Measurements from ENCODE around the gene CCDC154.
A peak's percentile ranks its signal among the peaks of the same experiment; 100 is the strongest.

Gene CCDC154

GRCh38 chr16:1434644-1435592, 9.4 kb downstream of the CCDC154 start:
- no peak for DNase-seq

GRCh38 chr16:1433756-1434155, 10.6 kb downstream of the CCDC154 start:
- no peak for DNase-seq

- DNase-seq = no peak
These were observed 11.1 kb downstream of the CCDC154 start for GRCh38 chr16:1433263-1433560.

GRCh38 chr16:1432388-1433262, 11.7 kb downstream of the CCDC154 start:
- no peak for DNase-seq

GRCh38 chr16:1431497-1432270, 12.7 kb downstream of the CCDC154 start:
- no peak for DNase-seq

GRCh38 chr16:1430759-1431496, 13.4 kb downstream of the CCDC154 start, which contains the start of gene PERCC1:
TSS of gene PERCC1 (plus strand) at chr16:1431078. CDS start at chr16:1432594, 1,516 bp downstream.
- DNase-seq = no peak

- DNase-seq = no peak
These were observed 14.1 kb downstream of the CCDC154 start for GRCh38 chr16:1430214-1430758.

- DNase-seq = no peak
These were observed 14.7 kb downstream of the CCDC154 start for GRCh38 chr16:1429631-1430030.

GRCh38 chr16:1429012-1429411, 15.3 kb downstream of the CCDC154 start:
- DNase-seq = no peak

- DNase-seq = peak; percentile 46
These were observed 15.8 kb downstream of the CCDC154 start for GRCh38 chr16:1428511-1428910.

GRCh38 chr16:1427473-1428461, 16.6 kb downstream of the CCDC154 start:
- DNase-seq = no peak

- DNase-seq = no peak
These were observed 17.5 kb downstream of the CCDC154 start for GRCh38 chr16:1426734-1427471.

- DNase-seq = no peak
These were observed 18.6 kb downstream of the CCDC154 start for GRCh38 chr16:1425616-1426370.

- no peak for DNase-seq
These were observed 20.3 kb downstream of the CCDC154 start for GRCh38 chr16:1424028-1424427.

- DNase-seq = no peak
These were observed 22.3 kb downstream of the CCDC154 start for GRCh38 chr16:1422076-1422475.

GRCh38 chr16:1420111-1420539, 24.2 kb downstream of the CCDC154 start:
- DNase-seq = no peak

- no peak for DNase-seq
These were observed 27.8 kb downstream of the CCDC154 start for GRCh38 chr16:1416521-1416941.

- peak; percentile 81 for DNase-seq
These were observed 29.7 kb downstream of the CCDC154 start, which contains the start of gene UNKL for GRCh38 chr16:1414532-1415260. TSS of gene UNKL (minus strand) at chr16:1414704. CDS start at chr16:1414691, 13 bp downstream.

Measured in activated CD8-positive, alpha-beta memory T cell treated with anti-CD3 and anti-CD28 coated beads, Interleukin-2, amount 50 U/mL, for 4 hours (primary cell).